C4-2B (cell line): ENCODE data around the gene CNIH2.

Experiments
- H3K27ac ChIP-seq: fragments of 450-650 bp; 2 replicates; pipeline ENCODE4 v1.5.1; 2017
- ZFX ChIP-seq: fragments of 450-650 bp; IDR thresholded peaks from 2 replicates; pipeline ENCODE4 v1.6.1; 2017
- TF ChIP-seq, protein P1 (sequence below): fragments of 450-650 bp; conservative IDR thresholded peaks from 2 replicates; pipeline ENCODE4 v1.5.1; 2017; ENCODE audit warnings: mild to moderate bottlenecking

CNIH2 gene

DNA sequence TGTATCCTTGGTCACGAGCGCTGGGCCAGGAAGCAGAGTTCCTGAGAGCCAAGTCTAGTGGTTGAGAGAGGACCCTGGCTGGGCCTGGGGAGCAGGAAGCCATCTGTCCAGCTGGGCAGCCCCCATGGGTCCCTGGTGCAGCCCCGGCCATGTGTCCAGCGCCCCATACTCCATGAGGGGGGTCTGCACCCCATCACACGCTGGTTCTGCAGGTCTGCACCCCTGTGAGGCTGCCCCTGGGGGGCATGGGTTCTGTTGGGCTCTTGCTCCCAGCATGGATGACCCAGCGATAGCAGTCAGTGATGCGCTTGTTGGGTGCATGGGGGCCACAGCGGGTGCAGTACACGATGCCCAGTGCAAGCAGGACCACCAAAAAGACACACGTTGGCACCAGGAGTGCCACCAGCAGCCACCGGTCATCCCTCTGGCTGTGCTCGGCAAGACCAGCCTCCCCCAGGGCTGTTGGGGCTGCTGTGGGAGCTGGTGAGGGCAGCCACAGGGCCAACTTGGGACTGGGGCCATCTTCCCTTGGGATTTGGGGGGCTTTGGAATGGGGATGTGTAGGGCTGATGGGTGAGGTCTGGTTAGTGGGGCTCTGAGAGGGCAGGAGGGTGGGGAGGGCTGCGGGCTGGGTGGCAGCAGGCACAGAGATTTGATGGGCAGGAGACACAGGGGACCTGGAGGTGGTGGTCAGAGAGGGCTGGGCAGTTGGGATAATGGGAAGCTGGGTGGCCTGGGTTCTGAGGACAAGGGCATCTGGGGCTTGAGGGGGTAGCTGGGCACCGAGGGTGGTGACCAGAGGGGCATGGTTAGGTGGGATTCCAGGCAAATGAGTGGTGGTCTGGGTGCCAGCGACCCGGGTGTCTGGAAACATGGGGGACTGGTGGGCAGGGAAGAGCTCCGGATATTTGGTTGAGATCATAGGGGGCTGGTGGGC is 36.9 kb downstream of the CNIH2 start:
- H3K27ac ChIP-seq = no peak overlapping the region
- no peak for TF ChIP-seq ZFX
- TF ChIP-seq, protein P1, sequence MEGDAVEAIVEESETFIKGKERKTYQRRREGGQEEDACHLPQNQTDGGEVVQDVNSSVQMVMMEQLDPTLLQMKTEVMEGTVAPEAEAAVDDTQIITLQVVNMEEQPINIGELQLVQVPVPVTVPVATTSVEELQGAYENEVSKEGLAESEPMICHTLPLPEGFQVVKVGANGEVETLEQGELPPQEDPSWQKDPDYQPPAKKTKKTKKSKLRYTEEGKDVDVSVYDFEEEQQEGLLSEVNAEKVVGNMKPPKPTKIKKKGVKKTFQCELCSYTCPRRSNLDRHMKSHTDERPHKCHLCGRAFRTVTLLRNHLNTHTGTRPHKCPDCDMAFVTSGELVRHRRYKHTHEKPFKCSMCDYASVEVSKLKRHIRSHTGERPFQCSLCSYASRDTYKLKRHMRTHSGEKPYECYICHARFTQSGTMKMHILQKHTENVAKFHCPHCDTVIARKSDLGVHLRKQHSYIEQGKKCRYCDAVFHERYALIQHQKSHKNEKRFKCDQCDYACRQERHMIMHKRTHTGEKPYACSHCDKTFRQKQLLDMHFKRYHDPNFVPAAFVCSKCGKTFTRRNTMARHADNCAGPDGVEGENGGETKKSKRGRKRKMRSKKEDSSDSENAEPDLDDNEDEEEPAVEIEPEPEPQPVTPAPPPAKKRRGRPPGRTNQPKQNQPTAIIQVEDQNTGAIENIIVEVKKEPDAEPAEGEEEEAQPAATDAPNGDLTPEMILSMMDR = no peak

DNA sequence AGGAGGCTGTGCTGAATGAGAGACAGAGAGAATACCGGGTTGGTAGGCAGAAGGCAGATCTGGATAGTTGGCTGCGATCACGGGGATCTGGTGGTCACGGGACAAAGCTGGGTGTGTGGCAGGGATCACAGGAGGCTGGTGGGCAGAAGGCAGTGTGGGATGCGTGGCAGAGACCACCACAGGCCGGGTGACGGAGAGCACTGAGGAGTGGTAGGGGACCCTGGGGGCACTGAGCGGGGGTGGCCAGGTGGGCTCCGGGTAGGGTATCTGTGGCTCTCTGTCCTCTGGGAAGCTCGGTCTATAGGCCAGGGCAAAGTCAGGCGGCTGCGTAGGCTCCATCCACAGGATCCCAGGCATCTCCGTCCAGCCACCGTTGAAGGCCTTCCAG is 37.5 kb downstream of the CNIH2 start:
- H3K27ac ChIP-seq = no peak overlapping the region

DNA sequence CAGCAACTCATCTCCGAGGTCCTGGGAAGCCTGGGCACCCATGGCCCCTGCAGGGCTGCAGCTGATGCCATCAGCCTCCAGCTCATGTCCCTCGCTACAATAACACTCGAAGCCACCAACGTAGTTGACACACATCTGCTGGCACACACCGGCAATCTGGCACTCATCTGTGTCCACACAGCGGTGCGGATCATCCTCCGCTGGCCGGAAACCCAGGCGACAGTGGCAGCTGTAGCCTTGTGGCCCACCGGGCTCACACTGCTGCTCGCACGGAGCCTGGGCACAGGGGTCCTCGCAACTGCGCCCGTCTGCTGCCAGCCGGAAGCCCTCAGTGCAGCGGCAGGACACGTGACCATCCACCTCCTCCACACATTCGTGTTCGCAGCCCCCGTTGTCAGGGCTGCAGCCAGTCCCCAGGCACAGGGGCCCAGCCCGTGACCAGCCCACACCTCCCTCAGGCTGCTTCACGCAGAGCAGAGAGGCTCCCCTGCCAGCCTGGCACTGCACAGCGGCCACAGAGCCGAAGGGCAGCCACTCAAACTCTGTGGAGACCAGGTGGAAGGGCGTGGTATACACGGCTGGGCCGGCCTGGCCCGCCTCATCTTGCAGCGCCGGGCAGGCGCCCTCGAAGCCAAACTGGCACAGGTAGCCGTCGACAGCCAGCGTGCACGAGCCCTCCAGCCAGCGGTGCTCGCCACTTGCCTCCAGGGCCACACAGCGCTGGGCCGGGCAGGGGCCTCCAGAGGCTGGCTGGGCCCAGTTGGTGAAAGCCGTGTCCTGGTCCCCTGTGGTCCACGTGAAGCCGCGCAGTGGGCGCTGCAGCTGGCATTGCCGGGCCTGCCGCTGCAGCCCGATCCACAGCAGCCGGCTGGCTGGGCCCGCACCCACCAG is 38.2 kb downstream of the CNIH2 start:
- no peak overlapping the region for H3K27ac ChIP-seq
- TF ChIP-seq, protein P1 = no peak
- no peak for TF ChIP-seq ZFX

More for the DNA sequence above, 37.5 kb downstream of the CNIH2 start:
- TF ChIP-seq, protein P1 = no peak
- no peak for TF ChIP-seq ZFX

DNA sequence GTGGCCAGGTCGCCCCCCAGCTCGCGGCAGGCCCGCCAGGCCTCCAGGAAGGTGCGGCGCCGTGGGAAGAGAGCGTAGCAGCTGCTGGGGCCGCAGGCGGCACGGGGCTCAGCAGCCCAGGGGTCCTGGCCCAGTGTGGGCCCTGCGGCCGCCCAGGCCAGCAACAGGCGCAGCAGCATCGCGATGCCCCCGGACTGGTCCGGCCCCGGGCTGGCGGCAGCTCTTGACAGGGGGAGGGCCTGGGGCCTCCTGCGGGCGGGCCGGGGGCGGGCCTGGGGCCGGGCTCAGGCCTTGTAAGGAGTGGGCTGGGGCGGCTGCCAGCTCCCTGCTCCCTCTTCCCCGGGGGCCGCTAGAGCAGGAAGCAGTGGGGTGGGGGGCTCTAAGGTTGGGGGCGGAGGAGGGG is 38.9 kb downstream of the CNIH2 start, which contains the start of gene CD248:
TSS of gene CD248 (minus strand) at position 196 of the 403 bp plus-strand sequence. CDS start at position 179, 17 bp downstream.
- H3K27ac ChIP-seq = no peak within 1 kb of the TSS
- TF ChIP-seq, protein P1 = no peak
- TF ChIP-seq ZFX = no peak

DNA sequence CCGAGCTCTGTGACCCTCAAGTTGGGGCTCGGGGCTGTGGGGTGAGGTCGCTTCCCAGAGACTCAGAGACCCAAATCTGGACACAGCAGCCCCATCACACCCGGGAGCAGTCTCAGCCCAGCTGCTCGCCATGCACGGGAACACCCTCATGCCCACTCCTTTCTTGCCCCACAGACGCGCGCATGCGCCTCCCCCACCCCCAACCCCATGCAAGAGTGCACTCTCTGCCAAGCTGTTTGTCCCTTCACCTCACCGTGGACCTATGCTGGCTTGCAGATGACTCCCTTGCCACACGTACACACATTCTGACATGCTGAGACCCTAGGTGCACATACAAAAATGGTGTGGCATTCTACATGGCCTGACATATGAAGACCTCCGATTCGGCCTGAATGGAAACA is 39.3 kb downstream of the CNIH2 start:
- TF ChIP-seq, protein P1 = no peak
- TF ChIP-seq ZFX = no peak
- H3K27ac ChIP-seq = no peak overlapping the region

DNA sequence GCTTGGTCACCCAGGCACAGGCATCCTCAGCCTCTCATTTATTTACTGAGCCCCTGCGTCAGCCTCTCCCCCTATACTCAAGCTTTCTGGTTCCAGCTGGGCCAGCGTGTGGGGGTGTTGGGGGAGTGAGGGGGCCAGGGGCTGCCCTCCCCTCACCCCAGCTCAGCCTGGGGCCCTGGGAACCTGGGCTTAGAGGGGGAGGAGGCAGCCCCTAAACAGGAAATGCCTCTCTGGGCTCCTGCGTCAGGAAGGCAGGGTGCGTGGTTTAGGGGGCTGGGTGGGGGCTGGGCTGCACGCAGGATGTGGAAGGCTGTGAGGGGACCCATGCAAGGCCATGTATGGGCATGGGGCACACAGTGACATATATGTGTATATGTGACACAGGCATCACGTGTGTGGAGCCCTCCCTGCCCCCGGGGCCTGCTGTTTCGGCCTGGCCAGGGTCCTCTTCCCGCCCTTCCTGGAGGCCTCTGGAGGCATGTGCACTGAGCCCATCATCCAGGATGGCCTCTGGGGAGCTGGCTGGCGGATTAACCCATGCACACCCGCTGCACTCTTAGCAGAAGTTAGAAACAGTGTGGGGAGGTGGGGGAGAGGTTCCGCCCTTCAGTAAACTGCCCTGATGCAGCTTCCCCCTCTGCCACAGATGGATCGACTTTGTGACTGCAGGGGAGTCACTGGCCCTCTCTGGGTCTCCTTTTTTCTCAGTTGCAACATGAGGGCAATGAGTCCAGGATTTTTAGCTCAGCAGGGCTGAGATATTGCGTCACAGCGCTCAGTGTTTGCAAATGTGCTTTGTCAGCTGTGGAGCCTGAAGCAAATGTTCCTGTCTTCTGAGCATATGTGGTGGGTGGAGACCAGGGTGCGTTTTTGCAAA is 40.0 kb downstream of the CNIH2 start:
- TF ChIP-seq, protein P1 = no peak
- no peak for TF ChIP-seq ZFX
- no peak overlapping the region for H3K27ac ChIP-seq
